NCI-H1048 (cell line): ENCODE data around the gene ANKRD11.
"Not testable (repeated sequence)": the region's sequence is repeated elsewhere in the genome, so short reads cannot be mapped to it uniquely, and the experiment has no call there.

ENCODE experiments used
- DNase-seq: peaks from one replicate; lab custom pipeline; 2025; lab: John Stamatoyannopoulos, UW

The ANKRD11 gene

GRCh38 chr16:89450537-89450936, 39.8 kb downstream of the ANKRD11 start:
- no peak for DNase-seq

GRCh38 chr16:89449726-89450335, 40.5 kb downstream of the ANKRD11 start:
- DNase-seq = no peak

GRCh38 chr16:89448656-89449055, 41.7 kb downstream of the ANKRD11 start:
- no peak for DNase-seq

- no peak for DNase-seq
These were observed 43.4 kb downstream of the ANKRD11 start for GRCh38 chr16:89446975-89447293.

- no peak for DNase-seq
These were observed 44.0 kb downstream of the ANKRD11 start for GRCh38 chr16:89446136-89446974.

GRCh38 chr16:89445166-89445565, 45.2 kb downstream of the ANKRD11 start:
- DNase-seq = no peak

- DNase-seq = no peak
These were observed 45.6 kb downstream of the ANKRD11 start for GRCh38 chr16:89444728-89445127.

GRCh38 chr16:89444151-89444723, 46.1 kb downstream of the ANKRD11 start:
- DNase-seq = no peak

- no peak for DNase-seq
These were observed 46.7 kb downstream of the ANKRD11 start for GRCh38 chr16:89443727-89444084.

GRCh38 chr16:89442990-89443726, 47.2 kb downstream of the ANKRD11 start:
- DNase-seq = peak; percentile 34

GRCh38 chr16:89442588-89442987, 47.8 kb downstream of the ANKRD11 start:
- no peak for DNase-seq

- DNase-seq = no peak
These were observed 50.7 kb downstream of the ANKRD11 start for GRCh38 chr16:89439659-89440058.

- DNase-seq = no peak
These were observed 52.4 kb downstream of the ANKRD11 start for GRCh38 chr16:89437991-89438390.

- no peak for DNase-seq
These were observed 52.9 kb downstream of the ANKRD11 start for GRCh38 chr16:89437251-89437987.

- DNase-seq = no peak
These were observed 54.0 kb downstream of the ANKRD11 start for GRCh38 chr16:89436366-89436765.

- DNase-seq = not testable (repeated sequence)
These were observed 55.3 kb downstream of the ANKRD11 start for GRCh38 chr16:89435059-89435458.

- no peak for DNase-seq
These were observed 55.9 kb downstream of the ANKRD11 start for GRCh38 chr16:89434490-89434889.

- not testable (repeated sequence) for DNase-seq
These were observed 56.9 kb downstream of the ANKRD11 start for GRCh38 chr16:89433363-89433984.

- no peak for DNase-seq
These were observed 58.7 kb downstream of the ANKRD11 start for GRCh38 chr16:89431630-89432029.

GRCh38 chr16:89431158-89431584, 59.2 kb downstream of the ANKRD11 start:
- no peak for DNase-seq

GRCh38 chr16:89430436-89431157, 59.8 kb downstream of the ANKRD11 start:
- DNase-seq = no peak
